Measurements from ENCODE around the gene MEGF8.

The MEGF8 gene

GRCh38 chr19:42343344-42344110 is 18.1 kb downstream of the MEGF8 start:
- no peak overlapping the region for H3K4me3 ChIP-seq
- no peak overlapping the region for H3K27ac ChIP-seq
- TF ChIP-seq CTCF (IDR thresholded peaks at IDR 0.05): no peak
- no peak for DNase-seq (ENCODE audit: low spot score)

- H3K27ac ChIP-seq: no peak overlapping the region
- no peak for TF ChIP-seq CTCF (IDR thresholded peaks at IDR 0.05)
- DNase-seq (ENCODE audit: low spot score): no peak
- H3K4me3 ChIP-seq: no peak overlapping the region
Observed at GRCh38 chr19:42344336-42344893, 19.0 kb downstream of the MEGF8 start.

- Histone ChIP-seq H3K4me3 (no peak overlapping the region), H3K27ac (no peak overlapping the region)
- no peak for TF ChIP-seq CTCF (IDR thresholded peaks at IDR 0.05)
- DNase-seq (ENCODE audit: low spot score): no peak
Observed at GRCh38 chr19:42345191-42345812, 19.9 kb downstream of the MEGF8 start.

GRCh38 chr19:42348211-42348610 is 22.8 kb downstream of the MEGF8 start:
- DNase-seq (ENCODE audit: low spot score): no peak
- TF ChIP-seq CTCF (IDR thresholded peaks at IDR 0.05): no peak
- Histone ChIP-seq H3K27ac (no peak overlapping the region), H3K4me3 (no peak overlapping the region)

GRCh38 chr19:42349378-42350107 is 24.1 kb downstream of the MEGF8 start:
- H3K4me3 ChIP-seq: no peak overlapping the region
- TF ChIP-seq CTCF (IDR thresholded peaks at IDR 0.05): no peak
- no peak for DNase-seq (ENCODE audit: low spot score)
- H3K27ac ChIP-seq: no peak overlapping the region

- no peak for DNase-seq (ENCODE audit: low spot score)
- no peak for TF ChIP-seq CTCF (IDR thresholded peaks at IDR 0.05)
- no peak overlapping the region for H3K4me3 ChIP-seq
- no peak overlapping the region for H3K27ac ChIP-seq
Observed at GRCh38 chr19:42350417-42350816, 25.0 kb downstream of the MEGF8 start.
